Keratinocyte (primary cell): ENCODE data around the gene DNAJA3. TPM values are rescaled to one million over a fixed set of nuclear protein-coding genes. Genes with fewer than 3 reads are reported as not detected.

Source experiments
- DNase-seq: peaks from one replicate; pipeline ENCODE4 v3.0.0-alpha.2; 2011; ENCODE audit warnings: low read depth, missing footprints, low spot score
- FAIRE-seq: peaks from 2 replicates; lab custom pipeline; 2011; peaks lifted over from hg19 to GRCh38; lab: Jason Lieb, UNC
- H2AFZ ChIP-seq: 2 replicates; pipeline ENCODE4 v1.6.0; 2012; ENCODE audit warnings: low read length, control low read depth, inconsistent platforms; ENCODE audit not compliant: control insufficient read depth
- H3K27ac ChIP-seq: 2 replicates; pipeline ENCODE4 v1.5.1; 2011; ENCODE audit warnings: low read length; ENCODE audit not compliant: control insufficient read depth, insufficient read depth
- H3K27me3 ChIP-seq: 3 replicates; pipeline ENCODE4 v1.6.0; 2011; ENCODE audit warnings: low read length; ENCODE audit not compliant: control insufficient read depth, insufficient read depth; ENCODE audit errors: extremely low read depth
- H3K36me3 ChIP-seq, 2 experiments: 2 replicates in 1 of 2; 3 replicates in 1 of 2; pipeline ENCODE4 v1.5.1; 2011; ENCODE audit warnings: low read length in 2 of 2, mild to moderate bottlenecking in 1 of 2; ENCODE audit not compliant: control insufficient read depth in 2 of 2, insufficient read depth in 2 of 2; ENCODE audit errors: extremely low read depth in 1 of 2
- H3K4me1 ChIP-seq: 3 replicates; pipeline ENCODE4 v1.5.1; 2011; ENCODE audit warnings: low read length; ENCODE audit not compliant: control insufficient read depth, insufficient read depth; ENCODE audit errors: extremely low read depth
- H3K4me2 ChIP-seq: 3 replicates; pipeline ENCODE4 v1.6.0; 2011; ENCODE audit warnings: low read depth, low read length; ENCODE audit not compliant: control insufficient read depth, insufficient read depth; ENCODE audit errors: extremely low read depth
- H3K4me3 ChIP-seq, 3 experiments: fragments of 200-600 bp in 1 of 3; sonication (generic) in 1 of 3; 2 replicates in 2 of 3; 3 replicates in 1 of 3; pipeline ENCODE4 v1.5.1; 2011 to 2016; ENCODE audit warnings: low read length in 3 of 3, mild to moderate bottlenecking in 3 of 3, control low read depth in 2 of 3, inconsistent platforms in 1 of 3, low read depth in 1 of 3, mixed read lengths in 1 of 3, mixed run types in 1 of 3, moderate library complexity in 1 of 3; ENCODE audit not compliant: control insufficient read depth in 2 of 3, insufficient read depth in 2 of 3; ENCODE audit errors: extremely low read depth in 1 of 3
- H3K79me2 ChIP-seq: 2 replicates; pipeline ENCODE4 v1.6.0; 2012; ENCODE audit warnings: low read length; ENCODE audit not compliant: control insufficient read depth, insufficient read depth
- H3K9ac ChIP-seq: 3 replicates; pipeline ENCODE4 v1.6.0; 2011; ENCODE audit warnings: low read length; ENCODE audit not compliant: control insufficient read depth, insufficient read depth; ENCODE audit errors: extremely low read depth
- H3K9me1 ChIP-seq: 3 replicates; pipeline ENCODE4 v1.6.0; 2011; ENCODE audit warnings: low read length; ENCODE audit not compliant: control insufficient read depth, insufficient read depth; ENCODE audit errors: extremely low read depth
- H3K9me3 ChIP-seq: 2 replicates; pipeline ENCODE4 v1.5.1; 2012; ENCODE audit warnings: low read depth, low read length; ENCODE audit not compliant: control insufficient read depth
- H4K20me1 ChIP-seq: 3 replicates; pipeline ENCODE4 v1.6.0; 2011; ENCODE audit warnings: low read length; ENCODE audit not compliant: control insufficient read depth, insufficient read depth; ENCODE audit errors: extremely low read depth
- CTCF ChIP-seq, 3 experiments: IDR thresholded peaks in 1 of 3; conservative IDR thresholded peaks in 1 of 3; optimal IDR thresholded peaks in 1 of 3; 2 replicates in 2 of 3; 3 replicates in 1 of 3; pipeline versions ENCODE3 to v1.5.1; 2011; ENCODE audit warnings: low read length in 3 of 3, mild to moderate bottlenecking in 3 of 3, moderate library complexity in 2 of 3, control low read depth in 1 of 3, inconsistent platforms in 1 of 3; ENCODE audit not compliant: insufficient read depth in 2 of 3; ENCODE audit errors: extremely low read depth in 1 of 3
- EZH2 ChIP-seq: IDR thresholded peaks from one replicate; pipeline ENCODE4 v1.6.1; 2012; ENCODE audit warnings: inconsistent platforms, mild to moderate bottlenecking, low read length, moderate library complexity
- dilution Hi-C: fragments of 300-500 bp; cut with MboI; formaldehyde crosslinking; loops from one replicate; pipeline ENCODE4 v1.7.0; 2020; ENCODE audit warnings: low sequenced_read_pairs; ENCODE audit not compliant: extremely low pct_ligation_motif_present
- polyA plus RNA-seq, 5 experiments: library from polyadenylated mRNA; depleted of rRNA in 3 of 5; stranded (reverse) in 3 of 5; stranded (forward) in 1 of 5; unstranded in 1 of 5; fragments of >200 nt; gene quantifications; 1 replicate in 1 of 5; 2 replicates in 3 of 5; 3 replicates in 1 of 5; pipeline versions ENCODE4 v1.2.1 to v1.2.3, GENCODE V29; 2011 to 2012; ENCODE audit warnings: missing spikeins in 2 of 5, low read depth in 1 of 5, low replicate concordance in 1 of 5

The DNAJA3 gene
- polyA plus RNA-seq, 1 donor (not counting 4 experiments of a cell fraction or from before 2014, with no cell fraction given) = 48.4 TPM

- no peak overlapping the region for H3K4me2 ChIP-seq
- H3K79me2 ChIP-seq = no peaks in the 10 kb centered on the region
- peaks cover 9 to 22% of the 10 kb centered on the region in 2 experiments for H3K36me3 ChIP-seq
- H3K27me3 ChIP-seq = no peaks in the 10 kb centered on the region
- no peak overlapping the region for H2AFZ ChIP-seq
- peaks cover 3% of the 10 kb centered on the region for H4K20me1 ChIP-seq
- dilution Hi-C loops = no loop called here
- no peaks in the 10 kb centered on the region for H3K9me3 ChIP-seq
- H3K9ac ChIP-seq = no peak overlapping the region
- no peak for TF ChIP-seq EZH2
- no peak for TF ChIP-seq CTCF (optimal IDR thresholded peaks at IDR 0.05 in 1 of 3, IDR thresholded peaks at IDR 0.05 in 1 of 3, conservative IDR thresholded peaks at IDR 0.05 in 1 of 3; ENCODE audit: extremely low read depth in 1 of 3, insufficient read depth in 2 of 3, low read length in 3 of 3)
- DNase-seq (no peak), FAIRE-seq (no peak)
- H3K4me1 ChIP-seq = peaks cover 11% of the 10 kb centered on the region
- no peak overlapping the region for H3K27ac ChIP-seq
- H3K4me3 ChIP-seq = no peak overlapping the region
- no peaks in the 10 kb centered on the region for H3K9me1 ChIP-seq
These were observed 36.4 kb upstream of the DNAJA3 start for GRCh38 chr16:4389051-4389955.

GRCh38 chr16:4390266-4391260, 35.1 kb upstream of the DNAJA3 start:
- H3K27ac ChIP-seq = no peak overlapping the region
- H3K4me3 ChIP-seq = no peak overlapping the region
- dilution Hi-C loops = no loop called here
- H3K4me2 ChIP-seq = no peak overlapping the region
- no peak for TF ChIP-seq CTCF (optimal IDR thresholded peaks at IDR 0.05 in 1 of 3, IDR thresholded peaks at IDR 0.05 in 1 of 3, conservative IDR thresholded peaks at IDR 0.05 in 1 of 3; ENCODE audit: extremely low read depth in 1 of 3, insufficient read depth in 2 of 3, low read length in 3 of 3)
- no peak for TF ChIP-seq EZH2
- no peak overlapping the region for H3K9ac ChIP-seq
- no peaks in the 10 kb centered on the region for H3K27me3 ChIP-seq
- no peaks in the 10 kb centered on the region for H3K9me3 ChIP-seq
- H2AFZ ChIP-seq = no peak overlapping the region
- no peak for FAIRE-seq
- no peak for DNase-seq
- H3K79me2 ChIP-seq = no peaks in the 10 kb centered on the region
- peaks cover 12 to 23% of the 10 kb centered on the region in 2 experiments for H3K36me3 ChIP-seq
- peaks cover 11% of the 10 kb centered on the region for H3K4me1 ChIP-seq
- no peaks in the 10 kb centered on the region for H3K9me1 ChIP-seq
- peaks cover 3% of the 10 kb centered on the region for H4K20me1 ChIP-seq
